Urothelium cell line (cell line): ENCODE results near the gene KCNN3.
A peak's percentile ranks its signal among the peaks of the same experiment; 100 is the strongest.

Experiments used
- DNase-seq: peaks from one replicate; pipeline ENCODE4 v3.0.0; 2011; ENCODE audit warnings: low spot score, mixed read lengths
- FAIRE-seq: peaks from 2 replicates; lab custom pipeline; 2011; peaks lifted over from hg19 to GRCh38; lab: Jason Lieb, UNC

Gene KCNN3

GRCh38 chr1:154863315-154864174, 6.5 kb downstream of the KCNN3 start:
- DNase-seq (peak; percentile 72), FAIRE-seq (no peak)

- DNase-seq (no peak), FAIRE-seq (no peak)
These were observed 7.2 kb downstream of the KCNN3 start for GRCh38 chr1:154862907-154863306.

GRCh38 chr1:154861607-154862094, 8.4 kb downstream of the KCNN3 start:
- no peak for DNase-seq
- no peak for FAIRE-seq

DNA sequence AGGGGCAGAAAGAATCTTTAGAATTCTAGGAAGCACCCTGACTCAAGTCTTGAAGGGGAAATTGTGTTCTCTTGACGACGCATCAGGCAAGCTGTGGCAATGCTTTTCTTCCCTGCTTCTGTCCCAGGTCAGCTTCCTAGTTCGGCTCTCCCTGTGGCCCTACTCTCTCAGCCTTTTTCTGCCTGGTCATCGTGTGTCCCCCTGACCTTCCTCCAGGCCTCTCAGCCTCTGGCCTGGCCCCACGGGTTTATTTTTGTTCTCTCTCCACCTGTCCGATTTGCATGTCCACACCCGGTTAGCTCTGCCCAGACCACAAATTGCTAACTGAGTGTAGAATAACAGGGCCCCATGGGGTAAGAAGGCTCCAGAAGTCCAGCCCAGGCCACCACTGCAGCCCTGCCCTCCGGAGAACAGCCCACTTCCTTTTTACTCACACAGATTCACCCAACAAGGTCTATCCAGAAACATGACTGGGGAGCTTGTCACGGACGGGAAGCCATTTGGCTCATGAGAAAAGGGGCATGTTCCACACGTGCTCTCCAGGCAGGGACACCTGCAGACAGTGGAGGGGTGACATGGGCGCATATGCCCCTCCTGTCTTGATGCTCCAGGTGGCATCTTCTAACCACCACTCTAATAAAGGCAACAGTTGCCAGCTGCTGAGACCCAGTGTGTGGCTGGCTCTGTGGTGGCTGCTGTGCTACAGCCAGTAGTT, 9.8 kb downstream of the KCNN3 start:
- FAIRE-seq: no peak

GRCh38 chr1:154859786-154860155, 10.3 kb downstream of the KCNN3 start:
- FAIRE-seq (no peak), DNase-seq (no peak)

More for the DNA sequence above, 9.8 kb downstream of the KCNN3 start:
- DNase-seq: no peak

DNA sequence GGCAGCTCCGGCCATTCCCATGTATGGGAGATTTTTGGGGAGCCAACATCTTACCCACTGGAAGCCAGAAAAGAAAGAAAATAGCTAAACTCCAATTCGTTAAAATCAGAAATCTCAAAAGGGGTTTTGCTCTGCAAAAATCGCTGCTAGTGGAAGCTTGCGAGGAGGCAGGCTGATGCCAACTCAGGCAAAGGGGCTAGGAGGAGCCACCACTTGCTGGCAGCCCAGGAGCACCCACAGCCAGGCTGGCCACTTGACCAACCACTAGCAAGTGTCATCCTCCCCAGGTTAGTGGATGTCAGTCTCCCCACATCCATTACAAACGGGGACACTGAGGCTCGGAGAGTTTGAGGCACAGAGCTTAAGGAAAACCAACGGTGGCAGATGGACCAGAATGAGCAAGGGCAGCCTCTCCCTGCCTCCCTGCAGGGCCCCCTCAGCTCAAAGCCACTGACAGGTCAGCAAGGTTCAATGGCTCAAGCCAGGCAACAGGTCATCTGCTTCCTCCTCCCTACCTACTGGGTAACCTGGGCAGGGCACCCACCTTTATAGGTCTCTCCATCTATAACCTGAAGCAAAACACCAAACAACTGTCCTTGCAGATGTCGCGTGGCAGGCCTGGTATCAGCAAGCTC, 10.8 kb downstream of the KCNN3 start:
- DNase-seq (no peak), FAIRE-seq (no peak)

- DNase-seq (no peak), FAIRE-seq (no peak)
These were observed 12.5 kb downstream of the KCNN3 start for GRCh38 chr1:154857441-154858215.

- DNase-seq (no peak), FAIRE-seq (no peak)
These were observed 13.1 kb downstream of the KCNN3 start for GRCh38 chr1:154857022-154857421.

DNA sequence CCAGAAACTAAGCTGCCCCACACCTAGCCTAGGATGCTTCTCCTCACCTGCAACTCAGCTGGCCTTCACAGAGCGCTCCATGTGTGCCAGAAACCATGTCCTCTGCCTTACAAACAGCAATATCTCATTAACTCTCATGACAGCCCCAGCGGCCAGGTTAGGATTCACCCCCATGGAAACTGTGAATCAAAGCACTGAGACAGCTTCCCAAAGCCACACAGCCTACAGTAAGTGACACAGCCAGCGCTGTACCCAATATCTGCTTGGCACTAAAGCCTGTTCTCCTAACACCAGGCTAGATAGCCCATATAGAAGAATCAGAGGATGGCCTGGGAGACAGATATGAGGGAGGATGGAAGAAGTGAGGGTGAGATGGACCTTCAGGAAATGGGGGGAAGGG, 13.5 kb downstream of the KCNN3 start:
- no peak for DNase-seq
- no peak for FAIRE-seq

DNA sequence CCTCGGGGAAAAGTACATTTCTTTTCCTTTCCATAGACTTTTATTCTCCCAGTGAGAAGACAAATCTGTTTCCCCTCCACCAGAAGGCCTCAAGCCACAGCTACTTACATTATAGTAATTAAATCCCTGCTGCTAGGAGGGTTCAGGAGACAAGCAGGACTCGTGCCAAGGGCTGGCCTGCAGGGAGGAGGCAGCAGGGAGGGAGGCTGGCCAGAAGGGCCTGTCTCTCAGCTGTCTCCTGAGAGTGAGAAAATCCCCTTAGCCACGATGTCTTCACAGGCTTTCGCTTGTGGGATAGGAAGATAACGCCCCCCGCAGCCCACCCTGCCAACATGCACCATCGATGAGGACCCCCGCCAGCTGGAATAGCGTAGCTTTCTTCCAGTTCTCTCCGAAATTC, 14.0 kb downstream of the KCNN3 start:
- FAIRE-seq (no peak), DNase-seq (no peak)

GRCh38 chr1:154855186-154855851, 14.8 kb downstream of the KCNN3 start:
- DNase-seq (no peak), FAIRE-seq (no peak)

DNA sequence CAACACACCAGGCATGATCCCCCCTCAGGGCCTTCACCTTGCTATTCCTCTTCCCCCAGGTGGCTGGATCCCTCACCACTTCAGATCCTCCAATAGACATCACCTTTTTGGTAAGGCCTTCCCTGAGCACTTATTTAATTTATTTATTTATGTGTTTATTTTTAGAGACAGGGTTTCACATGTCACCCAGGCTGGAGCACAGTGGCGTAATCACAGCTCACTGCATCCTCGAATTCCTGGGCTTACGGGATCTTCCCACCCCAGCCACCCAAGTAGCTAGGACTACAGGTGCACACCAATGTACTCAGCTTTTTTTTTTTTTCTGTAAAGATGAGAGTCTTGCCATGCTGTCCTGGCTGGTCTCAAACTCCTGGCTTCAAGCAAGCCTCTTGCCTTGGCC, 17.2 kb downstream of the KCNN3 start:
- no peak for FAIRE-seq

DNA sequence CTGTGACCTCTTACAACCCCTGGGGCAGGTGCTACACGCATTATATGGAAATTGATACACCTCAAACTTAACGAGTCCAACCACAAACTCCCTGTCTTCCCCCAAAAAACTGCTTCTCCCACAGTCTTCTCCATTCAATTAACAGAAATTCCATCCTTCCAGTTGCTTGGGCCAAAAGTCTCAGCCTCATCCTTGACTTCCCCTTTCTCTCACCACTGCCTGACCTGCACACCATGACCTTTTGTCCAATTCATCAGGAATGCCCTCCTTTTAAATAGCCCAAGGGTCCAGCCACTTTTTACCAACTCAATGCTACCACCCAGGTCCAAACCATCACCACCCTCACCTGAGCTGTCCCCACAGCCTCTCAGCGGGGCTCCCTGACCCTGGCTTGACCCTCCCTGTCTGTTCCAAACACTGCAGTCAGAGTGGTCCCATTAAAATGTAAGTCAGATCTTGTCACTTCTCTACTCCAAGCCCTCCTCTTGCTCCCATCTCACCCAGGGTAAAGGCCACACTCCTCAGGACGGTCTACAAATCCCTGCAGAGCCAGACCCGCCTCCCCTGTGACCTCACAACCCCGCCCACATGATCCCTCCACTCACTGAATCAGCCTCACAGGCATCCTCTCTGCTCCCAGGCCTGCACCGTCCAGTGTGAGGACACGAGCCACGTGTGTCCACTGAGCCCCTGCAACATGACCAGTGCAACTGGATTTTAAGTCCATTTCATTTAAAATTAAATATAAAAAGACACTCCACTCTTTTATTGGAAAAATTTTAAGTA, 18.5 kb downstream of the KCNN3 start:
- DNase-seq (no peak), FAIRE-seq (no peak)

More for the DNA sequence above, 17.2 kb downstream of the KCNN3 start:
- DNase-seq: no peak

- FAIRE-seq: no peak
- DNase-seq: no peak
These were observed 20.4 kb downstream of the KCNN3 start for GRCh38 chr1:154849645-154850131.

DNA sequence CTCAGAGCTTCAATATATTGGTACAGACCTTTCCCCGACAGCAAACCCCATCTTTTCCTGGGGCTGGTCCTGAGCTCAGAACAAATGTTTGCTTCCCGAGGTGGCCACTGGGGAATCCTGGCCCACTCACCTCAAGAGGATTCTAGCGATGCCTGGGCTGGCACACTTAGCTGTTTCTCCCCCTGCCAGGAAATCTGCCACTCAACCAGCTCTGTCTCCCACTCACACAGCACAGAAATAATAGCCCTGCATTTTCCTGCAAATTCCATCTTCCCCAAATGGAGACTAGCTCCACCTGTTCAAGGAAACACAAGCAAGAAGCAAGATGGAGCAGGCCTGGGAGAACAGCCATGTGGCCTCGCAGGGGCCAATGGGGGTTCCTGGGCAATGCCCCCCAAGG, 21.1 kb downstream of the KCNN3 start:
- FAIRE-seq: no peak
- no peak for DNase-seq

DNA sequence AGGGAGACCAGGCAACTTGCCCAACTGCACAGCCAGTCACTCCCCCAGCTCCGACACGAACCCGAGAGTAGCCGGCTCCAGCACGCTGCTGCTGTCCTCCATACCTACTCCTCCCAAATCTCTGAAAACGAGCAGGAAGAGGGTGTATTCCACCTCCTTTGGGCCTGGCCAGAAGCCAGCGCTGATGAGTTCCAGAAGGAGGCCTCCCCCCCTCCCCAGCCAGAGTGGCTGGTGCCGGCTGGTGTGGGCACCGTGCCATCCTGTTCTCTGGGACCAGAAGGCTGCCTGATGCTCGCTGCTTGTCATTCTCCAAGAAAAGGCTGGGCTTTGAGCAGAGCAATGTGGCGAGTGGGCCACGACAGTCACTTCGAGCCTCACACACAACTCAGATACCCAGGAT, 22.2 kb downstream of the KCNN3 start:
- DNase-seq (peak; percentile 41), FAIRE-seq (no peak)

DNA sequence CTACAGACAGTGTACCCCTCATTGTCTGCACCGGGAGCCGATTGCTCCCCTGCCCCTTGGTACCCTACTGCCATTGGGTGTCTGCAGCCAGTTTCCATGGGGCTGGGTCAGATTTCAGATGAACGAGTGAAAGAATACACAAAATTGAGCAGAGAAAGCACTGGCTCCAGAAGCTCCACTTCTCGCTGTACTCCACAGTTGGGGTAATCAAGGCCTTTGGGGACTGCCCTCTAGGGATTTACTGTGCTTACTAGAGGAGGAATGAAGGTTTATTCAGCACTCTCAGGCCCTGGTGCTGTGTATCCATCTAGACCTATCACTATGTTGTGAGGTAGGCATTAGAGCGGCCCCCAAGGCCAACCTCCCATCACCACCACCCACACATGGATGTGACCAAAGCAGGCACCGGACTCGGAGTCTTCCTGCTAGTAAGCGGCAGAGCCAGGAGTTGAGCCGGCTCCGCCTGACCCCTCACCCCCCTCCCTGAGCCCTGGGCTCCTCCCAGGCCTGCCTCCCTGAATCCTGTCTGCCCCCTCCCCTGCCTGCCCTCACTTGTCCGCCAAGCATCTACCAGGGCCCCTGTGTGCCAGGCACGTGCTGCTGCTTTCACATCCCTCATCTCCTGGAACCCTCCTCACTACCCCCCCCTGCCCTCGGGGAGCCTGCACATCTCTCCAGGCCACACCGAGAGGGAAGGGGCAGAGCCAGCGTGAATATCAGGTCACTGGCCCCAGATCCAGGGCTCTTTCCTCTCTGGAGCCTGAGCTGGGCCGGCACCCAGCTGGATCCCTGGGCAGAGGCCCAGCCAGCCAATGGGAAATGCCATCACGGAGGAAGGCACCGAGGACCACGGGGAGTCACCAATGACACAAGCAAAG, 23.3 kb downstream of the KCNN3 start:
- DNase-seq (no peak), FAIRE-seq (no peak)

- no peak for FAIRE-seq
These were observed 24.2 kb downstream of the KCNN3 start for GRCh38 chr1:154845879-154846278.

More at GRCh38 chr1:154845879-154846278, 24.2 kb downstream of the KCNN3 start:
- no peak for DNase-seq
